Activated naive CD8-positive, alpha-beta T cell treated with anti-CD3 and anti-CD28 coated beads, Interleukin-2, amount 50 U/mL, for 16 hours (primary cell): ENCODE measurements around the gene CENPC.
"Not testable (repeated sequence)": the region's sequence is repeated elsewhere in the genome, so short reads cannot be mapped to it uniquely, and the experiment has no call there.

Experiments
- DNase-seq: peaks from one replicate; pipeline ENCODE4 v3.0.0-alpha.2; 2020; ENCODE audit warnings: low read depth, low spot score

The CENPC gene

GRCh38 chr4:67475155-67475554, 70.1 kb downstream of the CENPC start:
- DNase-seq: no peak

- no peak for DNase-seq
Observed at GRCh38 chr4:67470871-67471270, 74.4 kb downstream of the CENPC start.

- DNase-seq: no peak
Observed at GRCh38 chr4:67468830-67469229, 76.5 kb downstream of the CENPC start.

- DNase-seq: no peak
Observed at GRCh38 chr4:67466751-67467150, 78.6 kb downstream of the CENPC start.

GRCh38 chr4:67465763-67466052, 79.6 kb downstream of the CENPC start:
- DNase-seq: no peak

GRCh38 chr4:67465032-67465762, 80.1 kb downstream of the CENPC start:
- DNase-seq: no peak

GRCh38 chr4:67460574-67460973, 84.7 kb downstream of the CENPC start:
- no peak for DNase-seq

GRCh38 chr4:67459164-67459563, 86.1 kb downstream of the CENPC start:
- DNase-seq: no peak

GRCh38 chr4:67456577-67457196, 88.6 kb downstream of the CENPC start:
- no peak for DNase-seq

GRCh38 chr4:67452846-67453205, 92.5 kb downstream of the CENPC start:
- not testable (repeated sequence) for DNase-seq

GRCh38 chr4:67452100-67452845, 93.0 kb downstream of the CENPC start:
- no peak for DNase-seq

- DNase-seq: no peak
Observed at GRCh38 chr4:67451464-67451863, 93.8 kb downstream of the CENPC start.

GRCh38 chr4:67448621-67449020, 96.7 kb downstream of the CENPC start:
- no peak for DNase-seq

GRCh38 chr4:67447873-67448272, 97.4 kb downstream of the CENPC start:
- no peak for DNase-seq

GRCh38 chr4:67446811-67447210, 98.5 kb downstream of the CENPC start:
- no peak for DNase-seq

- DNase-seq: not testable (repeated sequence)
Observed at GRCh38 chr4:67445881-67446280, 99.4 kb downstream of the CENPC start.

GRCh38 chr4:67438975-67439374, 106.3 kb downstream of the CENPC start:
- no peak for DNase-seq

- no peak for DNase-seq
Observed at GRCh38 chr4:67437974-67438713, 107.2 kb downstream of the CENPC start.

GRCh38 chr4:67436742-67437141, 108.6 kb downstream of the CENPC start:
- DNase-seq: no peak

GRCh38 chr4:67430989-67431388, 114.3 kb downstream of the CENPC start:
- DNase-seq: no peak

- no peak for DNase-seq
Observed at GRCh38 chr4:67428819-67429218, 116.5 kb downstream of the CENPC start.
